PC-3 (cell line): ENCODE measurements around the gene NREP. TPM values are rescaled to one million over a fixed set of nuclear protein-coding genes. Genes with fewer than 3 reads are reported as not detected.

Source experiments
- ATAC-seq: fragments of 200-7000 bp; cut with Tn5 transposase; 2 replicates; pipeline ENCODE4 v1.9.1; 2020; ENCODE audit warnings: mild to moderate bottlenecking, moderate library complexity
- BruUV-seq: library from RNA; stranded (reverse); fragments of 400-500 nt; replicated peaks from 2 replicates; lab custom pipeline; 2021; lab: Mats Ljungman, UMichigan
- CTCF ChIA-PET: fragments of 300-600 bp; sonication (Branson Sonifier 250); formaldehyde crosslinking; loops from one replicate; lab custom pipeline; 2022; ENCODE audit warnings: antibody characterized with exemption; lab: Charles Lee
- POLR2A ChIA-PET: fragments of 300-600 bp; sonication (Branson Sonifier 250); formaldehyde crosslinking; loops from one replicate; lab custom pipeline; 2022; ENCODE audit warnings: antibody characterized with exemption; ENCODE audit not compliant: unreplicated experiment; lab: Charles Lee
- DNase-seq: peaks from one replicate; pipeline ENCODE4 v3.0.0-alpha.2; 2015
- H2AFZ ChIP-seq: fragments of 300-600 bp; sonication (generic); 2 replicates; pipeline ENCODE4 v1.6.0; 2016; ENCODE audit warnings: antibody characterized with exemption, low read length
- H3F3A ChIP-seq: fragments of 300-600 bp; sonication (generic); one replicate; pipeline ENCODE4 v1.6.0; 2017; ENCODE audit warnings: antibody characterized with exemption, low read length, control low read depth, mild to moderate bottlenecking; ENCODE audit not compliant: unreplicated experiment
- H3K27ac ChIP-seq: fragments of 300-600 bp; sonication (generic); 2 replicates; pipeline ENCODE4 v1.5.1; 2016; ENCODE audit warnings: mild to moderate bottlenecking, low read length
- H3K27me3 ChIP-seq: fragments of 300-600 bp; sonication (generic); 2 replicates; pipeline ENCODE4 v1.6.1; 2016; ENCODE audit warnings: low read length, mixed read lengths
- H3K36me3 ChIP-seq: fragments of 300-600 bp; sonication (generic); 2 replicates; pipeline ENCODE4 v1.6.1; 2016; ENCODE audit warnings: low read depth, mixed run types, low read length, mixed read lengths
- H3K4me1 ChIP-seq: fragments of 300-600 bp; sonication (generic); 2 replicates; pipeline ENCODE4 v1.5.1; 2016; ENCODE audit warnings: low read length; ENCODE audit not compliant: insufficient read depth
- H3K4me2 ChIP-seq: fragments of 300-600 bp; sonication (generic); 2 replicates; pipeline ENCODE4 v1.6.0; 2016; ENCODE audit warnings: low read length
- H3K4me3 ChIP-seq: fragments of 300-600 bp; sonication (generic); 2 replicates; pipeline ENCODE4 v1.5.1; 2016; ENCODE audit warnings: mild to moderate bottlenecking, low read length, mixed read lengths
- H3K79me2 ChIP-seq: fragments of 300-600 bp; sonication (generic); 2 replicates; pipeline ENCODE4 v1.6.1; 2017; ENCODE audit warnings: low read length, mixed read lengths
- H3K9ac ChIP-seq: fragments of 300-600 bp; sonication (generic); 2 replicates; pipeline ENCODE4 v1.6.0; 2016; ENCODE audit warnings: mild to moderate bottlenecking, low read length
- H3K9me2 ChIP-seq: fragments of 300-600 bp; sonication (generic); replicated peaks from 2 replicates; pipeline ENCODE4 v1.6.1; 2016; ENCODE audit warnings: mixed run types, low read length, mixed read lengths
- H3K9me3 ChIP-seq: fragments of 300-600 bp; sonication (generic); 2 replicates; pipeline ENCODE4 v1.6.1; 2016; ENCODE audit warnings: low read length, mixed read lengths
- H4K20me1 ChIP-seq: fragments of 300-600 bp; sonication (generic); 2 replicates; pipeline ENCODE4 v1.6.1; 2016; ENCODE audit warnings: low read length, mixed read lengths
- EZH2 ChIP-seq: fragments of 300-600 bp; sonication (generic); IDR thresholded peaks from one replicate; pipeline ENCODE4 v1.6.1; 2017; ENCODE audit warnings: antibody characterized with exemption, mild to moderate bottlenecking, low read length; ENCODE audit not compliant: unreplicated experiment
- EZH2phosphoT487 ChIP-seq: fragments of 300-600 bp; sonication (generic); IDR thresholded peaks from 2 replicates; pipeline ENCODE4 v1.6.1; 2018; ENCODE audit warnings: mild to moderate bottlenecking, antibody characterized with exemption, low read length, borderline replicate concordance
- intact Hi-C: fragments of 100-400 bp; cut with micrococcal nuclease; formaldehyde crosslinking; loops from 2 replicates; pipeline ENCODE4 v1.9.0; 2023
- total RNA-seq: library from RNA; depleted of rRNA; stranded (reverse); fragments of >200 nt; gene quantifications from 2 replicates; pipeline ENCODE4 v1.2.3, GENCODE V29; 2014
- TF ChIP-seq, protein P1 (sequence below): fragments of 300-600 bp; sonication (generic); conservative IDR thresholded peaks from 2 replicates; pipeline ENCODE4 v1.5.1; 2017; ENCODE audit warnings: antibody characterized with exemption, low read depth, mild to moderate bottlenecking, low read length

The NREP gene
- total RNA-seq, 1 experiment from 2014 or later, result 22.6 TPM

GRCh38 chr5:111697881-111698757 is 58.9 kb downstream of the NREP start:
- no peak for TF ChIP-seq EZH2phosphoT487
- TF ChIP-seq, protein P1, sequence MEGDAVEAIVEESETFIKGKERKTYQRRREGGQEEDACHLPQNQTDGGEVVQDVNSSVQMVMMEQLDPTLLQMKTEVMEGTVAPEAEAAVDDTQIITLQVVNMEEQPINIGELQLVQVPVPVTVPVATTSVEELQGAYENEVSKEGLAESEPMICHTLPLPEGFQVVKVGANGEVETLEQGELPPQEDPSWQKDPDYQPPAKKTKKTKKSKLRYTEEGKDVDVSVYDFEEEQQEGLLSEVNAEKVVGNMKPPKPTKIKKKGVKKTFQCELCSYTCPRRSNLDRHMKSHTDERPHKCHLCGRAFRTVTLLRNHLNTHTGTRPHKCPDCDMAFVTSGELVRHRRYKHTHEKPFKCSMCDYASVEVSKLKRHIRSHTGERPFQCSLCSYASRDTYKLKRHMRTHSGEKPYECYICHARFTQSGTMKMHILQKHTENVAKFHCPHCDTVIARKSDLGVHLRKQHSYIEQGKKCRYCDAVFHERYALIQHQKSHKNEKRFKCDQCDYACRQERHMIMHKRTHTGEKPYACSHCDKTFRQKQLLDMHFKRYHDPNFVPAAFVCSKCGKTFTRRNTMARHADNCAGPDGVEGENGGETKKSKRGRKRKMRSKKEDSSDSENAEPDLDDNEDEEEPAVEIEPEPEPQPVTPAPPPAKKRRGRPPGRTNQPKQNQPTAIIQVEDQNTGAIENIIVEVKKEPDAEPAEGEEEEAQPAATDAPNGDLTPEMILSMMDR, result 0 out of 2 replicates have a peak, but pooled peaks have one; percentile 21
- TF ChIP-seq EZH2, result no peak
- DNase-seq (peak; percentile 18), ATAC-seq (no peak)
- CTCF ChIA-PET, result interaction anchor here (0.5 kb wide), 1 partner anchor 167 kb away, joined by 10 read pairs; no protein-coding TSS in a partner anchor
- no peak overlapping the region for H3K27ac ChIP-seq
- no peaks in the 10 kb centered on the region for H3K79me2 ChIP-seq
- no peaks in the 10 kb centered on the region for H3K9me2 ChIP-seq
- BruUV-seq, result no TSS peak
- POLR2A ChIA-PET, result no interaction called here
- intact Hi-C loops, result no loop called here
- H3K36me3 ChIP-seq, result no peaks in the 10 kb centered on the region
- no peaks in the 10 kb centered on the region for H3K9me3 ChIP-seq
- peaks cover 32% of the 10 kb centered on the region for H3K4me1 ChIP-seq
- no peaks in the 10 kb centered on the region for H3F3A ChIP-seq
- H3K4me2 ChIP-seq, result no peak overlapping the region
- H3K27me3 ChIP-seq, result no peaks in the 10 kb centered on the region
- H4K20me1 ChIP-seq, result no peaks in the 10 kb centered on the region
- H3K4me3 ChIP-seq, result no peak overlapping the region
- H3K9ac ChIP-seq, result no peak overlapping the region
- no peak overlapping the region for H2AFZ ChIP-seq

DNA sequence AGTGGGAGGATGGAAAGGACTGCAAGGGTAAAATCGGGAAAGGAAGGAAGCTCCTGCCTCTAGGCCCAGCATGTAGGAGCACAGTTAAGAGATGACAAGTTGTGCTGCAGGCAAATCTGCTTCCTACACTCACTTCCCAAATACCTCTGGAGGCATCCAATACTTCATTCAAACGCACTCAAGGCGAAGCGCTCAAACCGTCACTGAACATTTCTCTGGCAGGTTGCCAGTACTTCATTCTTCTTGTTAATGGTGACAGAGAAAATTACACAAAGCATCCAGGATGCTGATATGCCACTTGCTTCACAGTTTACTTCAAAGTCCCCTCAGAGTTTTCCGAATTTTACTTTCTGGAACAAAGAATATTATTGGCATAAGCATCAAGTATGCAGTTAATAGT is 59.8 kb downstream of the NREP start:
- H4K20me1 ChIP-seq, result no peaks in the 10 kb centered on the region
- peaks cover 32% of the 10 kb centered on the region for H3K4me1 ChIP-seq
- H3K9me3 ChIP-seq, result no peaks in the 10 kb centered on the region
- CTCF ChIA-PET, result no interaction called here
- no peak overlapping the region for H3K4me3 ChIP-seq
- H3F3A ChIP-seq, result no peaks in the 10 kb centered on the region
- ATAC-seq (no peak), DNase-seq (no peak)
- POLR2A ChIA-PET, result no interaction called here
- no peak overlapping the region for H3K9ac ChIP-seq
- H3K27ac ChIP-seq, result no peak overlapping the region
- no peaks in the 10 kb centered on the region for H3K27me3 ChIP-seq
- TF ChIP-seq EZH2phosphoT487 (no peak), EZH2 (no peak)
- TF ChIP-seq, protein P1, result no peak
- no peaks in the 10 kb centered on the region for H3K9me2 ChIP-seq
- H3K36me3 ChIP-seq, result no peaks in the 10 kb centered on the region
- intact Hi-C loops, result no loop called here
- no peak overlapping the region for H3K4me2 ChIP-seq
- BruUV-seq, result no TSS peak
- H2AFZ ChIP-seq, result no peak overlapping the region
- H3K79me2 ChIP-seq, result no peaks in the 10 kb centered on the region

GRCh38 chr5:111695991-111696390 is 61.0 kb downstream of the NREP start:
- ChIA-PET CTCF (no interaction called here), POLR2A (no interaction called here)
- Histone ChIP-seq H3F3A (no peaks in the 10 kb centered on the region), H3K9ac (no peak overlapping the region), H3K27ac (no peak overlapping the region), H4K20me1 (no peaks in the 10 kb centered on the region), H3K4me3 (no peak overlapping the region), H3K36me3 (no peaks in the 10 kb centered on the region), H3K4me1 (peaks cover 32% of the 10 kb centered on the region), H3K27me3 (no peaks in the 10 kb centered on the region), H3K79me2 (no peaks in the 10 kb centered on the region), H3K9me3 (no peaks in the 10 kb centered on the region), H3K4me2 (no peak overlapping the region), H3K9me2 (no peaks in the 10 kb centered on the region), H2AFZ (no peak overlapping the region)
- DNase-seq (no peak), ATAC-seq (no peak)
- TF ChIP-seq EZH2 (no peak), EZH2phosphoT487 (no peak)
- TF ChIP-seq, protein P1, result no peak
- intact Hi-C loops, result no loop called here
- BruUV-seq, result no TSS peak
